Keratinocyte (primary cell): ENCODE data around the gene USB1.

Source experiments
- EZH2 ChIP-seq: IDR thresholded peaks from one replicate; pipeline ENCODE4 v1.6.1; 2012; ENCODE audit warnings: inconsistent platforms, mild to moderate bottlenecking, low read length, moderate library complexity
- TF ChIP-seq, protein P1 (sequence below), 3 experiments: IDR thresholded peaks in 1 of 3; conservative IDR thresholded peaks in 1 of 3; optimal IDR thresholded peaks in 1 of 3; 2 replicates in 2 of 3; 3 replicates in 1 of 3; pipeline versions ENCODE3 to v1.5.1; 2011; ENCODE audit warnings: low read length in 3 of 3, mild to moderate bottlenecking in 3 of 3, moderate library complexity in 2 of 3, control low read depth in 1 of 3, inconsistent platforms in 1 of 3; ENCODE audit not compliant: insufficient read depth in 2 of 3; ENCODE audit errors: extremely low read depth in 1 of 3

- TF ChIP-seq, protein P1, sequence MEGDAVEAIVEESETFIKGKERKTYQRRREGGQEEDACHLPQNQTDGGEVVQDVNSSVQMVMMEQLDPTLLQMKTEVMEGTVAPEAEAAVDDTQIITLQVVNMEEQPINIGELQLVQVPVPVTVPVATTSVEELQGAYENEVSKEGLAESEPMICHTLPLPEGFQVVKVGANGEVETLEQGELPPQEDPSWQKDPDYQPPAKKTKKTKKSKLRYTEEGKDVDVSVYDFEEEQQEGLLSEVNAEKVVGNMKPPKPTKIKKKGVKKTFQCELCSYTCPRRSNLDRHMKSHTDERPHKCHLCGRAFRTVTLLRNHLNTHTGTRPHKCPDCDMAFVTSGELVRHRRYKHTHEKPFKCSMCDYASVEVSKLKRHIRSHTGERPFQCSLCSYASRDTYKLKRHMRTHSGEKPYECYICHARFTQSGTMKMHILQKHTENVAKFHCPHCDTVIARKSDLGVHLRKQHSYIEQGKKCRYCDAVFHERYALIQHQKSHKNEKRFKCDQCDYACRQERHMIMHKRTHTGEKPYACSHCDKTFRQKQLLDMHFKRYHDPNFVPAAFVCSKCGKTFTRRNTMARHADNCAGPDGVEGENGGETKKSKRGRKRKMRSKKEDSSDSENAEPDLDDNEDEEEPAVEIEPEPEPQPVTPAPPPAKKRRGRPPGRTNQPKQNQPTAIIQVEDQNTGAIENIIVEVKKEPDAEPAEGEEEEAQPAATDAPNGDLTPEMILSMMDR (optimal IDR thresholded peaks at IDR 0.05 in 1 of 3, IDR thresholded peaks at IDR 0.05 in 1 of 3, conservative IDR thresholded peaks at IDR 0.05 in 1 of 3; ENCODE audit: extremely low read depth in 1 of 3, insufficient read depth in 2 of 3, low read length in 3 of 3): no peak
- TF ChIP-seq EZH2: no peak
Observed at GRCh38 chr16:58029410-58029809, 28.2 kb downstream of the USB1 start.
